Stimulated activated CD4-positive, alpha-beta T cell treated with anti-CD3 and anti-CD28 coated beads, Interleukin-4, amount 100 ng/mL, for 4 hours (primary cell): ENCODE results near the gene ADGRL1.

Experiments
- DNase-seq, 2 experiments: peaks; one replicate each; pipeline ENCODE4 v3.0.0-alpha.2; 2020

The ADGRL1 gene

GRCh38 chr19:14107581-14108461, 98.1 kb downstream of the ADGRL1 start:
- no peak for DNase-seq

GRCh38 chr19:14106840-14107239, 99.1 kb downstream of the ADGRL1 start:
- DNase-seq = no peak

GRCh38 chr19:14105680-14106079, 100.3 kb downstream of the ADGRL1 start:
- DNase-seq = no peak

DNA sequence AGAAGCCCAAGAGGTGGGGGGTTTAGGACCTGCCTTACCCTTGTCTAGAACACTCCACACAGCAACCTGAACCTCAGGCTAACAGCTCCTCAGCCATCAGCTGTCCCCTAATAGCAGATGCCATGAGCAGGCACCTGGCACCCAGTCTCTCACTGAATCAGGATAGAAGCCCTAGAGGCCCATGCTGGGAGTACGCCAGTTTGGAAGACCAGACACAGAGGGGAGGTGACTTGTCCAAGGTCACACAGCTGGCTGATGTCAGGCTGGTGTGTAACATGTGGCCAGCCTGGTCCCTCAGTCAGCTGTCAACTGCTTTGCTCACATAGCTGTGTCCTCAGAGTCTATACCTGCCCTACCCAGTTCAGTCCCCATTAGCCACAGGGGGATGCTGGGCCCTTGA, 102.7 kb downstream of the ADGRL1 start:
- no peak for DNase-seq

- no peak for DNase-seq
Measured at GRCh38 chr19:14102756-14103155, 103.2 kb downstream of the ADGRL1 start.

DNA sequence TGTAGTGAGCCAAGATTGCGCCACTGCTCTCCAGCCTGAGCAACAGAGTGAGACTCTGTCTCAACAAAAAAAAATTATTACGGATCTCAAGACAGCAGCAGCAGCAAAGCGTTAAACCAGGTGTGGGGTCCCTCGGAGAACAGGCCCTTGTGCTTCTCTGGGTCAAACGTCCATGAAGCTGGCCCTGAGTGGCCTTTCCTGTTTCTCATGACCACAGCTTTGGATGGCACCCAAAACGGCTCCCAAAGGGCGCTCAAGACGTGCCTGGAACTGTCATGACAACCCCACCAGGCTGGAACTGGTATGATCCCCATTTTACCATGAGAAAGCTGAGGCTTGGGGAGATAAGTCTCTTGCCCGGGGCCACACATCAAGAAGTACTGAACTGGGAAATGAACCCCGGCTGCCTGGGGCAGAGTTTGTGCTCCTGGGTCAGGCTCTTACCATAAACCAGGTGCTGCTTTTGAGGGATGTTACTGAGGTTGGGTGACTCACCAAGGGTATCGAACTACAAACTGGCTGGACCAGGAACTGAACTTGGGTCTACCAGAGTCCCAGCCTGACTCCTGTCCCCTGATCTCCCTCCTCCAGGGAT, 103.8 kb downstream of the ADGRL1 start:
- no peak for DNase-seq

DNA sequence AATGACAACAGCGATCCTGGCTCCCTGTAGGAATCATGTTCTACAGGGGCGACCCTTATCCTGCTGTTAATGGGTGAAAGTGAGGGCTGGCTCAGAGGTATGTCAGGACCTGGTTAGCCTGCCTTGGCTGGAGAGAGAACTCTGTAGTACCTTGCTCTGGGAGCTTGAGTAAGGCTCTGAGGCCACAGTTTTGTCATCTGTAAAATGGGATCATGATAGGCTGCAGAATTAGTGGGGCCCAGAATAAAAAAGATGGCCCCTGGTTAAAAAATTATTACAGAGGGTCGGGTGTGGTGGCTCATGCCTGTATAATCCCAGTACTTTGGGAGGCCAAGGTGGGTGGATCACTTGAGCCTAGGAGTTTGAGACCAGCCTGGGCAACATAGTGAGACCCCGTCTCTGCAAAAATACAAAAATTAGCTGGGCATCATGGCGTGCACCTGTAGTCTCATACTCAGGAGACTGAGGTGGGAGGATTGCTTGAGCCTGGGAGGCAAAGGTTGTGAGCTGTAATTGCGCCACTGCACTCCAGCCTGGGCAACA, 104.9 kb downstream of the ADGRL1 start:
- DNase-seq = no peak
